GM12875 (cell line): Measurements from ENCODE around the gene APLF.
"Not testable (repeated sequence)": the region's sequence is repeated elsewhere in the genome, so short reads cannot be mapped to it uniquely, and the experiment has no call there.

Experiments
- H3K4me3 ChIP-seq: one replicate; pipeline ENCODE4 v1.5.1; 2011; ENCODE audit warnings: low read depth, low read length, control low read depth
- TF ChIP-seq, protein P1 (sequence below): IDR thresholded peaks from 2 replicates; pipeline ENCODE4 v1.5.1; 2011; ENCODE audit warnings: low read depth, mild to moderate bottlenecking, control low read depth, inconsistent platforms, low read length, moderate library complexity, borderline replicate concordance; ENCODE audit not compliant: insufficient read depth

APLF gene

GRCh38 chr2:68478688-68479087 is 11.3 kb downstream of the APLF start:
- no peak overlapping the region for H3K4me3 ChIP-seq
- TF ChIP-seq, protein P1, sequence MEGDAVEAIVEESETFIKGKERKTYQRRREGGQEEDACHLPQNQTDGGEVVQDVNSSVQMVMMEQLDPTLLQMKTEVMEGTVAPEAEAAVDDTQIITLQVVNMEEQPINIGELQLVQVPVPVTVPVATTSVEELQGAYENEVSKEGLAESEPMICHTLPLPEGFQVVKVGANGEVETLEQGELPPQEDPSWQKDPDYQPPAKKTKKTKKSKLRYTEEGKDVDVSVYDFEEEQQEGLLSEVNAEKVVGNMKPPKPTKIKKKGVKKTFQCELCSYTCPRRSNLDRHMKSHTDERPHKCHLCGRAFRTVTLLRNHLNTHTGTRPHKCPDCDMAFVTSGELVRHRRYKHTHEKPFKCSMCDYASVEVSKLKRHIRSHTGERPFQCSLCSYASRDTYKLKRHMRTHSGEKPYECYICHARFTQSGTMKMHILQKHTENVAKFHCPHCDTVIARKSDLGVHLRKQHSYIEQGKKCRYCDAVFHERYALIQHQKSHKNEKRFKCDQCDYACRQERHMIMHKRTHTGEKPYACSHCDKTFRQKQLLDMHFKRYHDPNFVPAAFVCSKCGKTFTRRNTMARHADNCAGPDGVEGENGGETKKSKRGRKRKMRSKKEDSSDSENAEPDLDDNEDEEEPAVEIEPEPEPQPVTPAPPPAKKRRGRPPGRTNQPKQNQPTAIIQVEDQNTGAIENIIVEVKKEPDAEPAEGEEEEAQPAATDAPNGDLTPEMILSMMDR, result no peak

- no peak overlapping the region for H3K4me3 ChIP-seq
- TF ChIP-seq, protein P1, result no peak
Observed at GRCh38 chr2:68482296-68482820, 15.0 kb downstream of the APLF start.

GRCh38 chr2:68483011-68483410 is 15.6 kb downstream of the APLF start:
- TF ChIP-seq, protein P1, result no peak
- H3K4me3 ChIP-seq, result no peak overlapping the region

DNA sequence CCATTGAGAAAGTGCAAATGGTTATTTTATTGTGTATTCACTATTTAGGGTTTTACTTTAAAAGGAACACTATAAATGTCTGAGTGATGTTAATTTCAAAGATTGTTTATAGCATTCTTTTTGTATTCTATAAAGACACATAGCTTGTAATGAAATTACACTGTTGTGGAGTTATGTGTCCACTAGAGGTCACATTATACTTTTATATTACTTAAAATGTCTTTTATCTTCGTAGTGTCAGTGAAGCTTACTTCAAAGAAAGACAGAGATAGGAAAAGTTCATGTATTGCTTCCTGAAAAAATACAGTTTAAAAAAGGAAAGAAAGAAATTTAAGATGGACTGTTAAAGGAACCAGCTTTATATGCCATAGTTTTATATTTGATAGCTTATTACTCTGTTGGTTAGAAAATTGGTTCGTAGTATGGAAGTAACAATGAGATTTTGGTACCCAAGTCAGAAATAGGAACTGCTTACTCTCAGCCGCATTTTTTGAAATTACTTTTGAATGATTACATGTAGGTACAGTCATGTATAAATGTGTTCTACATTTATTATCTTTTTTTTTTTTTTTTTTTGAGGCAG is 20.5 kb downstream of the APLF start:
- H3K4me3 ChIP-seq, result no peak overlapping the region
- TF ChIP-seq, protein P1, result peak; percentile 7; the same call in 1 of the 2 replicates

GRCh38 chr2:68488605-68489004 is 21.2 kb downstream of the APLF start:
- not testable (repeated sequence) for H3K4me3 ChIP-seq

- TF ChIP-seq, protein P1, result no peak
- no peak overlapping the region for H3K4me3 ChIP-seq
Observed at GRCh38 chr2:68489282-68489681, 21.9 kb downstream of the APLF start.

GRCh38 chr2:68491582-68491981 is 24.2 kb downstream of the APLF start:
- no peak overlapping the region for H3K4me3 ChIP-seq
- TF ChIP-seq, protein P1, result no peak

- H3K4me3 ChIP-seq, result no peak overlapping the region
- TF ChIP-seq, protein P1, result no peak
Observed at GRCh38 chr2:68499133-68499532, 31.7 kb downstream of the APLF start.
